GM18951 (cell line): Measurements from ENCODE around the gene FARS2.
"Not testable (repeated sequence)": the region's sequence is repeated elsewhere in the genome, so short reads cannot be mapped to it uniquely, and the experiment has no call there.

Experiments used
- POLR2A ChIP-seq: IDR thresholded peaks from 4 replicates; pipeline ENCODE4 v1.6.1; 2011; ENCODE audit warnings: mild to moderate bottlenecking; ENCODE audit not compliant: insufficient read length, insufficient read depth; ENCODE audit errors: extremely low read depth
- in situ Hi-C: fragments of 300-500 bp; cut with MboI; formaldehyde crosslinking; loops from one replicate; pipeline ENCODE4 v1.12.0; 2022; ENCODE audit warnings: low sequenced_read_pairs, mixed read lengths, inconsistent platforms; ENCODE audit not compliant: unreplicated experiment

The FARS2 gene

GRCh38 chr6:5785249-5785648 lies 523.9 kb downstream of the FARS2 start:
- no peak for TF ChIP-seq POLR2A

GRCh38 chr6:5786321-5786968 lies 525.1 kb downstream of the FARS2 start:
- in situ Hi-C loops = no loop called here
- no peak for TF ChIP-seq POLR2A

More at GRCh38 chr6:5785249-5785648, 523.9 kb downstream of the FARS2 start:
- in situ Hi-C loops = no loop called here

- no peak for TF ChIP-seq POLR2A
These were observed 525.8 kb downstream of the FARS2 start for GRCh38 chr6:5786969-5787720.

GRCh38 chr6:5789426-5789825 lies 528.1 kb downstream of the FARS2 start:
- in situ Hi-C loops = not testable (repeated sequence)

More at GRCh38 chr6:5786969-5787720, 525.8 kb downstream of the FARS2 start:
- in situ Hi-C loops = no loop called here

- in situ Hi-C loops = not testable (repeated sequence)
These were observed 535.2 kb downstream of the FARS2 start for GRCh38 chr6:5796555-5796954.

GRCh38 chr6:5806406-5806805 lies 545.1 kb downstream of the FARS2 start:
- in situ Hi-C loops = not testable (repeated sequence)

- no peak for TF ChIP-seq POLR2A
- in situ Hi-C loops = no loop called here
These were observed 548.1 kb downstream of the FARS2 start for GRCh38 chr6:5809450-5809849.

- in situ Hi-C loops = no loop called here
- no peak for TF ChIP-seq POLR2A
These were observed 550.7 kb downstream of the FARS2 start for GRCh38 chr6:5811997-5812396.

- in situ Hi-C loops = no loop called here
- TF ChIP-seq POLR2A = no peak
These were observed 552.3 kb downstream of the FARS2 start for GRCh38 chr6:5813625-5814027.

GRCh38 chr6:5814116-5814515 lies 552.8 kb downstream of the FARS2 start:
- in situ Hi-C loops = no loop called here
- no peak for TF ChIP-seq POLR2A

GRCh38 chr6:5814901-5815300 lies 553.6 kb downstream of the FARS2 start:
- in situ Hi-C loops = no loop called here
- no peak for TF ChIP-seq POLR2A

- in situ Hi-C loops = no loop called here
- TF ChIP-seq POLR2A = no peak
These were observed 556.6 kb downstream of the FARS2 start for GRCh38 chr6:5817869-5818268.

- no peak for TF ChIP-seq POLR2A
- in situ Hi-C loops = no loop called here
These were observed 557.6 kb downstream of the FARS2 start for GRCh38 chr6:5818959-5819358.
